K562 (cell line): ENCODE data around the gene NEK4. TPM values are rescaled to one million over a fixed set of nuclear protein-coding genes. Genes with fewer than 3 reads are reported as not detected.

ENCODE experiments used
- ATAC-seq: fragments of 200-7000 bp; cut with Tn5 transposase; 3 replicates; pipeline ENCODE4 v1.9.1; 2020; ENCODE audit warnings: moderate library complexity
- BruUV-seq: library from RNA; stranded (reverse); fragments of 400-500 nt; replicated peaks from 2 replicates; lab custom pipeline; 2021; lab: Mats Ljungman, UMichigan
- CTCF ChIA-PET: fragments of 300-600 bp; formaldehyde crosslinking; extraction: SDS; loops from one replicate; lab custom pipeline; 2021; ENCODE audit warnings: low intra/inter-chr PET ratio; lab: Yijun Ruan, JAX
- POLR2A ChIA-PET: fragments of 300-600, 350-650 bp; sonication (Branson Sonifier 250); formaldehyde crosslinking; extraction: SDS; loops from one replicate; lab custom pipeline; 2021; ENCODE audit warnings: antibody characterized with exemption, inconsistent platforms; lab: Yijun Ruan, JAX
- DNase-seq, 4 experiments: peaks; one replicate each; pipeline versions ENCODE4 v3.0.0 to v3.0.0-alpha.2; 2011 to 2018; ENCODE audit warnings: low spot score in 3 of 4, mixed read lengths in 3 of 4; ENCODE audit errors: extremely low read depth in 1 of 4
- FAIRE-seq: peaks from 2 replicates; lab custom pipeline; 2011; peaks lifted over from hg19 to GRCh38; lab: Jason Lieb, UNC
- H2AFZ ChIP-seq: 2 replicates; pipeline ENCODE4 v1.6.0; 2011; ENCODE audit warnings: low read depth, low read length, control low read depth, inconsistent platforms
- H3K27ac ChIP-seq: fragments of 200-600 bp; 3 replicates; pipeline ENCODE4 v1.8.0; 2011; ENCODE audit warnings: low read depth, mild to moderate bottlenecking, control low read depth, inconsistent platforms, low read length, moderate library complexity, mixed read lengths; ENCODE audit errors: extremely low read depth
- H3K27me3 ChIP-seq, 2 experiments: fragments of 300-600 bp in 1 of 2; 2 replicates in 1 of 2; 3 replicates in 1 of 2; pipeline versions ENCODE4 v1.6.0 to v1.8.0; 2011; ENCODE audit warnings: inconsistent platforms in 2 of 2, low read length in 2 of 2, mild to moderate bottlenecking in 1 of 2, mixed read lengths in 1 of 2, moderate library complexity in 1 of 2; ENCODE audit not compliant: control insufficient read depth in 2 of 2, insufficient read depth in 2 of 2
- H3K36me3 ChIP-seq: fragments of 300-600 bp; 3 replicates; pipeline ENCODE4 v1.8.0; 2011; ENCODE audit warnings: mild to moderate bottlenecking, low read length, inconsistent platforms; ENCODE audit not compliant: control insufficient read depth, insufficient read depth
- H3K4me1 ChIP-seq, 2 experiments: fragments of 200-600 bp in 1 of 2; replicated peaks in 1 of 2; 2 replicates in 1 of 2; 3 replicates in 1 of 2; pipeline versions ENCODE4 v1.5.1 to v1.8.0; 2011; ENCODE audit warnings: inconsistent platforms in 2 of 2, low read length in 2 of 2, mild to moderate bottlenecking in 1 of 2, mixed read lengths in 1 of 2, moderate library complexity in 1 of 2; ENCODE audit not compliant: control insufficient read depth in 2 of 2, insufficient read depth in 2 of 2
- H3K4me2 ChIP-seq: 2 replicates; pipeline ENCODE4 v1.6.1; 2011; ENCODE audit warnings: low read length, control low read depth, inconsistent platforms, mixed read lengths; ENCODE audit not compliant: insufficient read depth
- H3K4me3 ChIP-seq: fragments of 200-600 bp; sonication (generic), shearing (Covaris generic); 2 replicates; pipeline ENCODE4 v1.5.1; 2016; ENCODE audit warnings: control low read depth, inconsistent platforms
- H3K79me2 ChIP-seq: fragments of 200-600 bp; 3 replicates; pipeline ENCODE4 v1.8.0; 2011; ENCODE audit warnings: low read length, inconsistent platforms; ENCODE audit not compliant: control insufficient read depth, insufficient read depth
- H3K9ac ChIP-seq, 2 experiments: 2 replicates each; pipeline versions ENCODE4 v1.6.0 to v1.6.1; 2011; ENCODE audit warnings: low read depth in 2 of 2, low read length in 2 of 2, control low read depth in 1 of 2, inconsistent platforms in 1 of 2, mild to moderate bottlenecking in 1 of 2, mixed read lengths in 1 of 2; ENCODE audit not compliant: insufficient read depth in 1 of 2
- H3K9me1 ChIP-seq: one replicate; pipeline ENCODE4 v1.6.0; 2011; ENCODE audit warnings: inconsistent platforms, mild to moderate bottlenecking, low read length, moderate library complexity; ENCODE audit not compliant: control insufficient read depth, insufficient read depth
- H3K9me3 ChIP-seq: replicated peaks from 2 replicates; pipeline ENCODE4 v1.5.1; 2011; ENCODE audit warnings: low read depth, low read length, inconsistent platforms; ENCODE audit not compliant: control insufficient read depth, insufficient read depth
- H4K20me1 ChIP-seq: replicated peaks from 2 replicates; pipeline ENCODE4 v1.6.1; 2011; ENCODE audit warnings: low read length, inconsistent platforms, mixed read lengths; ENCODE audit not compliant: control insufficient read depth, insufficient read depth
- ARID2 ChIP-seq: fragments of 450-650 bp; IDR thresholded peaks from 2 replicates; pipeline ENCODE4 v1.6.1; 2017; ENCODE audit warnings: antibody characterized with exemption, mild to moderate bottlenecking
- DDX20 ChIP-seq: fragments of 450-650 bp; IDR thresholded peaks from 2 replicates; pipeline ENCODE4 v1.6.1; 2016; ENCODE audit warnings: missing genetic modification characterization, low read depth, mild to moderate bottlenecking, missing compliant biosample characterization, moderate library complexity
- FOXJ2 ChIP-seq: fragments of 200-800 bp; sonication (Bioruptor generic); IDR thresholded peaks from 2 replicates; pipeline ENCODE4 v1.6.1; 2016; ENCODE audit warnings: missing genetic modification characterization, missing compliant biosample characterization
- HCFC1 ChIP-seq: IDR thresholded peaks from 2 replicates; pipeline ENCODE4 v1.6.1; 2012; ENCODE audit warnings: low read depth, low read length, improper control_type of control experiment
- PCBP1 ChIP-seq: fragments of 200-400 bp; formaldehyde crosslinking; IDR thresholded peaks from 2 replicates; pipeline ENCODE4 v1.6.1; 2018; ENCODE audit warnings: mild to moderate bottlenecking, low read depth, low read length; ENCODE audit not compliant: poor library complexity, severe bottlenecking
- ZFP1 ChIP-seq: fragments of 450-650 bp; formaldehyde crosslinking; IDR thresholded peaks from 2 replicates; pipeline ENCODE4 v1.4.0; 2020; ENCODE audit warnings: mild to moderate bottlenecking, mixed read lengths
- ZNF224 ChIP-seq: sonication (generic); formaldehyde crosslinking; IDR thresholded peaks from 2 replicates; pipeline ENCODE4 v1.8.0; 2022; ENCODE audit warnings: mild to moderate bottlenecking, missing genetic modification reagents
- ZNF3 ChIP-seq: fragments of 250-450 bp; sonication (Bioruptor Pico); IDR thresholded peaks from 2 replicates; pipeline ENCODE4 v1.5.0; 2021; ENCODE audit warnings: mild to moderate bottlenecking, moderate library complexity
- WGBS: fragments of 100-300 bp; shearing (Covaris generic); methylation state at CpG from one replicate; pipeline ENCODE4 v1.1.6; 2016; ENCODE audit warnings: low coverage, mixed read lengths; ENCODE audit not compliant: insufficient coverage; ENCODE audit errors: missing lambda C conversion rate; 5-methylcytosine and 5-hydroxymethylcytosine counted together
- in situ Hi-C: fragments of 300-500 bp; cut with MboI; formaldehyde crosslinking; loops from 4 replicates; pipeline ENCODE4 v1.15.0; 2018; ENCODE audit warnings: inconsistent platforms, mixed read lengths
- intact Hi-C: fragments of 100-400 bp; cut with micrococcal nuclease; formaldehyde crosslinking; loops from 2 replicates; pipeline ENCODE4 v1.14.2; 2022
- polyA plus RNA-seq, 8 experiments: library from polyadenylated mRNA; depleted of rRNA in 4 of 8; stranded (reverse) in 5 of 8; unstranded in 3 of 8; fragments of >200 nt; fragmentation: Nextera tagmentation in 2 of 8; fragmentation: Illumina TruSeq in 1 of 8; extraction: Ambion mirVana in 2 of 8; extraction: Trizol in 1 of 8; gene quantifications; 2 replicates each; pipeline versions ENCODE4 v1.2.1 to v1.2.3, GENCODE V29; 2011 to 2014; ENCODE audit warnings: inconsistent platforms in 1 of 8, missing spikeins in 1 of 8
- total RNA-seq, 7 experiments: library from RNA; depleted of rRNA in 6 of 7; stranded (reverse); fragments of >200 nt in 6 of 7; fragmentation: Illumina TruSeq in 2 of 7; extraction: Trizol in 2 of 7; gene quantifications; 2 replicates each; pipeline versions ENCODE4 v1.2.1 to v1.2.3, GENCODE V29; 2011 to 2021; ENCODE audit warnings: low replicate concordance in 1 of 7
- TF ChIP-seq, protein P1 (sequence below): fragments of 250-450 bp; sonication (Bioruptor Pico); IDR thresholded peaks from 2 replicates; pipeline ENCODE4 v1.8.0; 2022; ENCODE audit warnings: inconsistent platforms, mild to moderate bottlenecking, moderate library complexity, borderline replicate concordance
- TF ChIP-seq, protein P2 (sequence below): fragments of 250-450 bp; sonication (Bioruptor Pico); IDR thresholded peaks from 2 replicates; pipeline ENCODE4 v1.5.0; 2020; ENCODE audit warnings: mild to moderate bottlenecking, borderline replicate concordance

The NEK4 gene
- total and polyA plus RNA-seq, 9 of the 15 experiments (the other 6 are each of a cell fraction or from before 2014, with no cell fraction given) = 5.8 to 23.1 (median 16.6) TPM

- POLR2A ChIA-PET = interaction anchor here (0.6 kb wide), 1 partner anchor 1007 kb away, joined by 4 read pairs; no protein-coding TSS in a partner anchor
- TF ChIP-seq ARID2 (no peak), ZFP1 (CRISPR knock-in tag) (no peak), HCFC1 (no peak), ZNF224 (CRISPR knock-in tag) (no peak), PCBP1 (no peak), DDX20 (tag) (no peak), FOXJ2 (tag) (no peak), ZNF3 (no peak)
- TF ChIP-seq, protein P1, sequence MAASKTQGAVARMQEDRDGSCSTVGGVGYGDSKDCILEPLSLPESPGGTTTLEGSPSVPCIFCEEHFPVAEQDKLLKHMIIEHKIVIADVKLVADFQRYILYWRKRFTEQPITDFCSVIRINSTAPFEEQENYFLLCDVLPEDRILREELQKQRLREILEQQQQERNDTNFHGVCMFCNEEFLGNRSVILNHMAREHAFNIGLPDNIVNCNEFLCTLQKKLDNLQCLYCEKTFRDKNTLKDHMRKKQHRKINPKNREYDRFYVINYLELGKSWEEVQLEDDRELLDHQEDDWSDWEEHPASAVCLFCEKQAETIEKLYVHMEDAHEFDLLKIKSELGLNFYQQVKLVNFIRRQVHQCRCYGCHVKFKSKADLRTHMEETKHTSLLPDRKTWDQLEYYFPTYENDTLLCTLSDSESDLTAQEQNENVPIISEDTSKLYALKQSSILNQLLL (CRISPR knock-in tag) = no peak
- TF ChIP-seq, protein P2, sequence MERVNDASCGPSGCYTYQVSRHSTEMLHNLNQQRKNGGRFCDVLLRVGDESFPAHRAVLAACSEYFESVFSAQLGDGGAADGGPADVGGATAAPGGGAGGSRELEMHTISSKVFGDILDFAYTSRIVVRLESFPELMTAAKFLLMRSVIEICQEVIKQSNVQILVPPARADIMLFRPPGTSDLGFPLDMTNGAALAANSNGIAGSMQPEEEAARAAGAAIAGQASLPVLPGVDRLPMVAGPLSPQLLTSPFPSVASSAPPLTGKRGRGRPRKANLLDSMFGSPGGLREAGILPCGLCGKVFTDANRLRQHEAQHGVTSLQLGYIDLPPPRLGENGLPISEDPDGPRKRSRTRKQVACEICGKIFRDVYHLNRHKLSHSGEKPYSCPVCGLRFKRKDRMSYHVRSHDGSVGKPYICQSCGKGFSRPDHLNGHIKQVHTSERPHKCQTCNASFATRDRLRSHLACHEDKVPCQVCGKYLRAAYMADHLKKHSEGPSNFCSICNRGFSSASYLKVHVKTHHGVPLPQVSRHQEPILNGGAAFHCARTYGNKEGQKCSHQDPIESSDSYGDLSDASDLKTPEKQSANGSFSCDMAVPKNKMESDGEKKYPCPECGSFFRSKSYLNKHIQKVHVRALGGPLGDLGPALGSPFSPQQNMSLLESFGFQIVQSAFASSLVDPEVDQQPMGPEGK (CRISPR knock-in tag) = no peak
Observed at GRCh38 chr3:52794612-52795099, 23.9 kb upstream of the NEK4 start, which contains the start of gene ITIH3. Gene ITIH3 (plus strand): TSS chr3:52794796. CDS start chr3:52794804, 8 bp downstream.

More at GRCh38 chr3:52794612-52795099, 23.9 kb upstream of the NEK4 start, which contains the start of gene ITIH3:
- in situ Hi-C loops (no loop called here), intact Hi-C loops (no loop called here)
- WGBS = 24% methylated on average over 10 of the region's 10 CpGs
- Histone ChIP-seq H3K9ac (no peak within 1 kb of the TSS; a peak in 1 of 4 replicates), H2AFZ (no peak within 1 kb of the TSS), H3K9me1 (no peaks in the 10 kb centered on the region), H3K36me3 (no peaks in the 10 kb centered on the region), H3K79me2 (no peaks in the 10 kb centered on the region), H3K4me1 (peaks cover 0 to 17% of the 10 kb centered on the region in 2 experiments; a peak in 2 of 5 replicates), H3K4me3 (no peak within 1 kb of the TSS), H4K20me1 (no peaks in the 10 kb centered on the region), H3K27me3 (peaks cover 0 to 26% of the 10 kb centered on the region in 2 experiments; a peak in 3 of 5 replicates), H3K27ac (no peak within 1 kb of the TSS), H3K4me2 (no peak within 1 kb of the TSS), H3K9me3 (no peaks in the 10 kb centered on the region)
- DNase-seq (no peak), ATAC-seq (no peak), FAIRE-seq (no peak)
- BruUV-seq = no TSS peak
- CTCF ChIA-PET = no interaction called here
